ENCODE data around the gene ZC3H10.

ZC3H10 gene

DNA sequence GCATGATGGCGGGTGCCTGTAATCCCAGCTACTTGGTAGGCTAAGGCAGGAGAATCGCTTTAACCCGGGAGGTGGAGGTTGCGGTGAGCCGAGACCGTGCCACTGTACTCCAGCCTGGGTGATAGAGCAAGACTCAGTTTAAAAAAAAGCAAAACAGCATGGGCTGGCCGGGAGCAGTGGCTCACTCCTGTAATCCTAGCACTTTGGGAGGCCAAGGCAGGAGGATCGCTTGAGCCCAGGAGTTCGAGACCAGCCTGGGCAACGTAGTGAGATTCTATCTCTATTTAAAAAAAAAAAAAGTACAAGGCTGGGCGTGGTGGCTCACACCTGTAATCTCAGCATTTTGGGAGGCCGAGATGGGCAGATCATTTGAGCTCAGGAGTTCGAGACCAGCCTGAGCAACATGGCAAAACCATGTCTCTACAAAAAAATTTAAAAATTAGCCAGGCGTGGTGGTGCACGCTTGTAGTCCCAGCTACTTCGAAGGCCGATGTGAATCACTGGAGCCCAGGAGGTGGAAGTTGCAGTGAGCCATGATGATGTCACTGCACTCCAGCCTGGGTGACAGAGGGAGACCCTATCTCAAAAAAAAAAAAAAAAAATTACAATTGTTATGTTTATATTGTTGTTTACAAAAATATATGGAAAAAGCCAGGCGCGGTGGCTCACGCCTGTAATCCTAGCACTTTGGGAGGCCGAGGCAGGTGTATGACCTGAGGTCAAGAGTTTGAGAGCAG, 38.6 kb downstream of the ZC3H10 start:
- peak; percentile 39 for DNase-seq

DNA sequence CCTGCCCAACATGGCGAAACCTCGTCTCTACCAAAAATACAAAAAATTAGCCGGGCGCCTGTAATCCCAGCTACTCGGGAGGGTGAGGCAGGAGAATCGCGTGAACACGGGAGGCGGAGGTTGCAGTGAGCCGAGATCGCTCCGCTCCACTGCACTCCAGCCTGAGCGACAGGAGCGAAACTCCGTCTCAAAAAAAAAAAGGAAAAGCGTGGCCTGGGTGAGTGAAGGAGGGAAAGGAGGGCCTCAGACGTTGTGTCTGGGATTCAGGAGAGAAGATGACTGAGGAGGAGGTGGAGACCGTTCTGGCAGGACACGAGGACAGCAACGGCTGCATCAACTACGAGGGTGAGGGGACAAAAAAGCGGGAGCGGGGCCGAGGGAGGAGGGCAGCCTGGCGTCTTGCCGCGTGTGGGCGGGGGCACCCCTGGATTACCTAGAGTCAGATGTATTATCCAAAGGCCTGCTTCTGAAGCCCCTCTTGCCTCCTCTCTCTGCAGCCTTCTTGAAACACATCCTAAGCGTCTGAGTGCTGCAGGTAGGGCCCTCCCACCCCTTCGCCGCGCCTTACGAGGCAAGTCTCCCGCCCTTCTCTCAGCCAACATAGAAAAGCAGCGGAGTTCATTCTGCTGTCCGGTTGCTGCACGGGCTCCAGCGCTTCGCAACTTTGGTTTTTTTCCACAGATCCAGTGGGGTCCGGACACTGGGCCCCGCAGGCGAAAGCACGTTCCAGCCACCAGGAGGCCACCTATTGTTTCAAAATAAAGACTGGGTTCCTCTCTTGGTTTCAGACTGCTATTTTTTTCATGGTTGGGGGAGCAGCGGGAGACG, 39.3 kb downstream of the ZC3H10 start:
- peak; percentile 61 for DNase-seq

DNA sequence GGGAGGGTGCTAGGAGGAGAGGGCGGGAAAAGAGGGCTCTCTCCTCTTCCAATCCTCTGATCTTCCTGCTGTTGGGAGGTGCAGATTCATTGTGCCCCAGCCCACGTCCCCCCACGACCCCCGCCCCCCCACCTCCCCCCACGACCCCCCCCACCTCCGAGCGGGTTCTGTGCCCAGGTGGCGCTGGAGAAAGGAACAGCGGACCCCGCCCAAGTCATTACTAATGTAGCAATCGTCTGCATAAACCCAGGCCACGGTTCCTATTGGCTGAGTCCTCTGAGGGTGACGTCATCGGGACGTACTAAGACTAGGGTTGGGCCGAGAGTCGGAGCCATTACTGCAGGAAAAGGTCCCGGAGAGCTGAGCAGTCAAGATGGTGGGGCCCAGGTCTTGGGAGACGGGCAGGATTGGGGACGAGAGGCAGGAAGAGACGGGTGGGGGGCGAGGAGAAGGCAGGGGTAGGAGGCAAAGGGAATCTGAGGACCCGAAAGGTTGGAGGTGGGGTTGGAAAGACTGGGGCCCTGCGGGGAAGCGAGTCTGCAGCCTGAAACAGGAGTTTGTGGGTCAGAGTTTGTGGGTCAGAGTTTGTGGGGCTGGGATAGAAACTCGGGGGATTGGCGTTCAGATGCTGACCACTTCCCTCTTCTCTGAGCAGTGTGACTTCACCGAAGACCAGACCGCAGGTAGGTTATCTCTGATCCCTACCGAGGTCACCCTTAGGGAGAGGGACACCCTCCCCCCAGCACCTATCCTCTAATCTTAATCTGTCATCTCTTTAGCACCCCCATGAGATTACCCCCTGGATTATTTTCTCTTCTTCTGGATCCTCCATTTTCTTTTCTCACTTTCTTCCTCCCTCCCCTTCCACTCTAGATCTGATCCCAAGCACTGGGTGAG, 40.2 kb downstream of the ZC3H10 start, which contains the start of gene MYL6:
Gene MYL6, plus strand, starts transcription at position 331 of the 897 bp plus-strand sequence. Its CDS starts 43 bp downstream, at position 374.
- peak; percentile 98 for DNase-seq

DNA sequence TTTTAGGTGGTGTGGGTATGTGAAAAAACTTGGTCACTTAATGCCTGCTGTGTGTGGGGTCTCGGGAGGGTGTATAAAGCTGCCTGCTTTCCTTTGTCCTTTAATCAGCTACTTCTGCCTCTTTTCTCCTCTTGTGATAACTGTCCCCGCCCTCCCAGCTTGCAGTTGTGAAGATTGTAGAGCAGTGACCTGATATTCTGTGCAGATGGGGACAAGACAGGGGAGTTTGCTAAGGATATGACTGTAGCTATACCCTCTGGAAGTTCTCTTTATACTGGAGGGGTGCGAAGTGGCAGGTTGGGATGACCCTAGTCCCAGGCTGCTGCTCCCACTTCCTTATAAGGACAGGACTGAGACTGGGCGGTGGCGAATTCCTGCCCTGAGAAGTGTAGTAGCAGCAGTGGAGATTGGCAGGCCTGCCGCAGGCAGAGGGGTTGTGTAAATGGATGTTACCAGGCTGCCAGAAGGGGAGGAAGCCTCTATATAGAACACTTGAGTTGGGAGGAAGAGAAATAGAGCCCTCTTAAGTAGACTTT, 40.9 kb downstream of the ZC3H10 start:
- DNase-seq = peak; percentile 67

DNA sequence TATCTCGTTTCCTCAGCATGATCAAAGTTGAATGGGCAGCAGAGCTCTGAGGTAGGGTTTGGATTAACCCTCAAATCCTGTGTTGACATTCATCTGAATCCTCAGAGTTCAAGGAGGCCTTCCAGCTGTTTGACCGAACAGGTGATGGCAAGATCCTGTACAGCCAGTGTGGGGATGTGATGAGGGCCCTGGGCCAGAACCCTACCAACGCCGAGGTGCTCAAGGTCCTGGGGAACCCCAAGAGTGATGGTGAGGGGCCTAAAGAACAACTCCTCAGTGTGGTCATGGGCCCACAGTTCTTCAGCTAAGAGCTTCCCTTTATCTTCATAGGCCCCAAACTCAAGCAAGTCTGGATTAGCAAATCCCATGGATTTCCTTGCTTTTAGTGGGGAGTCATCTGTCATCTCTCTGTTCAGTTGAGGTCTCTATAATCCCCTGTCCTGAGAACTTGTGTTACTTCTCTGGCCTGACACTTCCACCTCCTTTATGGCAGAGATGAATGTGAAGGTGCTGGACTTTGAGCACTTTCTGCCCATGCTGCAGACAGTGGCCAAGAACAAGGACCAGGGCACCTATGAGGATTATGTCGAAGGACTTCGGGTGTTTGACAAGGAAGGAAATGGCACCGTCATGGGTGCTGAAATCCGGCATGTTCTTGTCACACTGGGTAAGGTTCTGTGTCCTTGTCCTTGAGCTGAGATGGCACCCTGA, 41.6 kb downstream of the ZC3H10 start:
- DNase-seq = no peak

DNA sequence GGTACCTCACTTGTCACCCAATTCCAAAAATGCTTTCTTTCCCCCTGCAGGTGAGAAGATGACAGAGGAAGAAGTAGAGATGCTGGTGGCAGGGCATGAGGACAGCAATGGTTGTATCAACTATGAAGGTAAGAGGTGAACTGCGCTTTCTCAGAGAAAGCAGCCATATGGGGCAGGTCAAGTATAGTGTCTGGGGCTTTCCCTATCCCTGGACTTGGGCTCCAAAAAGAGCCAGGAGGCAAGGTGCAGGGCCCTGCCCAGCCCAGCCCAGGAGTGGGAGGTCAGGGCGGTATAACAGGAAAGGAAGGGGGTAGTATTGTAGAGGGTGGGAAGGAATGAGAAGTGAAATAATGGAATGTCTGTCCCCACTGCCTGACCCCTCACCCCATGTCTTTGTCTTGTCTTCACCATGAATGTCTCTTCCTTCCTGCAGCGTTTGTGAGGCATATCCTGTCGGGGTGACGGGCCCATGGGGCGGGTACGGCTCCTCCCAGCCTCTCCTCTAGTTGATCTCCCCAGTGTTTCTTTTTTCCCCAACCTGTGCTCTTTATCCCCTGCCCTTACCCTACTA, 42.2 kb downstream of the ZC3H10 start:
- DNase-seq = peak; percentile 34

DNA sequence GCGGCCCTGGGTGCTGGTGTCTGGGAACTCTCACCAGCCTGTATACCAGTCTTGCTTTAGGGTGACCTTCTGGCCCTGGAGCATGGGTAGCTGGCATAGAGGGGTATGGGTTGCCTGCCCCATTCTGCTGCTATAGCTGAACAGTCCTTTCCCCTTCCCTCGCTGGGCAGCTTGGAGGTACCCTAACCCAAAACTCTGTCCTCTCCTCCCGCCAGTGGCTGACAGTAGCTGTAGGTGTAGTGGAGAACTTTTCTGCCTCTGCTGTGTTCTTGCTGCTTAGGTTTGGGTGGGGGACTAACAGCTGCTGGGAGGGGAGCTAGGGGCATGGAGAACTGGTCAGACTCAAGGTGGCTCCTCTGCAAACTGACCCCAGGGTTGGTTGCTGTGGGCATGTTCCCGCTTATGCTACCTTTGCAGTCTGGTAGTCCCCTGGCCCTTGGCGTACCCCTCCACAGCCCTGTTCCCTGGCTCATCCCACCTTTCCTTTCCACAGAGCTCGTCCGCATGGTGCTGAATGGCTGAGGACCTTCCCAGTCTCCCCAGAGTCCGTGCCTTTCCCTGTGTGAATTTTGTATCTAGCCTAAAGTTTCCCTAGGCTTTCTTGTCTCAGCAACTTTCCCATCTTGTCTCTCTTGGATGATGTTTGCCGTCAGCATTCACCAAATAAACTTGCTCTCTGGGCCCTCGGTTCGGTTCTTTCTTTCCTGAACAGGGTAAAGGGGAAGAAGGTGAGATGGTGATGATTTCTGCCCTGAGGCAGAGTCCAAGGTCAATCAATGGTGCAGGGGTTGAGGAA, 43.0 kb downstream of the ZC3H10 start:
- DNase-seq = no peak

DNA sequence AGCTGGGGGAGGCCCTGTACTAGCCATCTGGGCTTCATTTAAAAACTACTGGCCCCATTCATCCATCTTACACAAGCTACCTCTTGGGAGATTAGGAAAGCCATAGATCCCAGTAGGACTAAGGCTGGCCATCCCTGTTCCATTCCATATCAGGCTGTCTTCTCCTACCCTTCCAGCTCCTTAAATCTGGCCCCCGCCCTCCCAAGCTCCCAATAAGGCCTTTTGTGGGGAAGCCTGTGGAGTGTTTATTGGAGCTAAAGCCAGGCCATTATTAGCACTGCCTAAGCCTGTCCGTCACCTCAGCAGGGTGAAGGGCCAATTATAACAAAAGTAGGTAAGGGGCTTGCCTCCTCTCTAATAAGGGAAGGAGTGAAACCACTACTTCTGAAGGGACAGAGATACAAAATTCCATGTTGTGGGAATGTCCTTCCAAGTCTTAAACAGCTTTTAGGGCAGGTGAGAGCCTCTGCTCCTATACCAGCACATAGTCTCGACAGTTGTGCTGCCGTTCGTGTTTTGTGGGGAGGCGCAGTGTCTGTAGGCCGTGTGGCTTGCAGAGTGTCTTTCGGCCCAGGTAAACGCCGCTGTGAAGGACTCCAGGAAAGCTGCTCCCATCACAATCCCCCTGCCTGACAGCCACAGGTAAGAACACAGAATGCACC, 43.8 kb downstream of the ZC3H10 start:
- no peak for DNase-seq

DNA sequence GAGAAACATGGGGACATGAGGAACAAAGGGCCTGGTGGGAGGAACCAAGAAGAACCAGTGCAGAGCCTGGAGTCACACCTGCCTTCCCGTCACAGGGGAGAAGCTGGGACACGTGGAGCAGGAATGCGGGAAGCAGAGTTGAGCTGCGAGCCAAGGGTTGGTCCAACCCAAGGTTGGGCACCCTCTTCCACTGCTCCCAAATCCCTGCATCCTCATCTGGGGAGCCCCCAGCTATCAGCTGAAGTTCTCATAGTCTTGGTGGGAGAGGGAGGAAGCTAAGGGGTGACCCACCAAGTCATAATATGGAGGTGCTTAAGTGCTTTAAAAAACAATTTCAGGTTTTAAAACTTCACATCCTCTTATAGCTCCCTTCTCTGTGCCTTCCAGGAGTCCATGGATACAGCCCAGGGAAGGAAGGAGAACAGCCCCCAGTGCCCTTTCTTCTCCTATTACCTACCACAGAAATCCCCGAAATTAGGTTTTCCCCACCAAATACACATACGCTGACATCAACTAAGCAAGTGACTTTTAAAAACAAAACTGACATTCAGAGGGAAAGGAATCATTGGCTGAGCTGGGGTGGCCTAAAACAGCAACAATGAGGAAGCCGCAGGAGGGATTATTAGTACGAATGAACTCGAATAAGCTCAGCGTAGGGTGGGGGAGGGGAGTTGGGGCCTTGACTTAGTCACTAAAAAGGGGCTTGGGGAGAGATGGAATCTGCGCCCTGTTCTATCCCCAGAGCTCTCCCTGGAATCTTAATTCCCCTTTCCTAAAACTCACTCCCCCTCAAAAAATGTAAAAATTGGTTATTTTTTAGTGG, 44.6 kb downstream of the ZC3H10 start:
- no peak for DNase-seq

DNA sequence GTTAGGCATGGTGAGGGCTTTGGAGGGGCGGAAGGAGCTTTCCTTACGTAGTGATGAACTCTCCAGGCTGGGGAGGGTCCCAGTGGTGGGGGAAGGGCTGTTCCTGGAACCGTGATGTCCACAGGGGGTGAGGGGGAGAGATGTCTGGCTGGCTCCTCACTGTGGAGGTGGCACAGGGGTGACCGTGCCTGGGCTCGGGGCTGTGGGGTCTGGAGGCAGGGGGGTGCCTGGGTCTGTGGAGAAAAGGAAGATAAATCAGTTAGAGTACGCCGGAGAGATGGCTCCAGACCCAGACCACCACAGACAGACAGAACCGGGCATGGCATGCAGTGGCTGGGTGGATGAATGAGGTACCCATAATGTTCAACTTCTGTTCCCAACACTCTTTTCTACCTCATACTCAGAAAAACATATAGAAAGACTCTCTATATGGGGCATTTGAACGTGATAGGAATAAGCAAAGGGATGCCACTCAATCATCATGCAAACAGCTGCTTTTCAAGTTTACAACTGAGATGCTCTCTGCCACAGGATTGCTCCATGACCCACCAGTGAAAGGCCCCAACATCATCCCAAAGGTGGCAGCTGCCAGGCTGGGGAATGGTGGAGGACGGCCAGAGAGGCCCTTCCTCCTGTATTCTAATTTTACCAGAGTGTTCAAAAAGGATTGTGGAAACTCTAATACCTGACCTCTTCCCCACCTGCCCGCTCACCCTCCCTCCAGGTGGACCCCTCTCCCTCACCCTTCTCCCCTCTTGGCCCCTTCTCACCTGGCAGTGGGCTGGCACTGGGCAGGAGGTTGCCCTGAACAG, 45.7 kb downstream of the ZC3H10 start:
- DNase-seq = no peak

DNA sequence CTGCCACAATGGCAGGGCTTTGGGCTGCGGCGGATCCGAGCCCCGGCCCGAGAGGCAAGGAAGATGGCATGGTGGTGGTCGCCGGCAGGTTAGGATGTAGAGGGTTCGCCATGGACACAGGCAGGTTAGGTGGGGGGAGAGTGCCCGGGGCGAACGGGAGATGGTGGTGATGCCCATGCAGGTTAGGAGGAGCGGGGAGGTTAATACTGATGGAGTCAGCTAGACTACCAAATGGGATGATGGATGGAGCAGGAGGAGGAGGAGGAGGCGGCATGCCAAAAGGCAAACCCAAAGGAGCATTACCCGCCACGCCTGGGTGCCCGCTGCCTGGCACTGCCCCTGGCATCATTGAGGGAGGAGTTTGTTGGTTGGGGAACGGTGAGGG, 46.3 kb downstream of the ZC3H10 start:
- no peak for DNase-seq

DNA sequence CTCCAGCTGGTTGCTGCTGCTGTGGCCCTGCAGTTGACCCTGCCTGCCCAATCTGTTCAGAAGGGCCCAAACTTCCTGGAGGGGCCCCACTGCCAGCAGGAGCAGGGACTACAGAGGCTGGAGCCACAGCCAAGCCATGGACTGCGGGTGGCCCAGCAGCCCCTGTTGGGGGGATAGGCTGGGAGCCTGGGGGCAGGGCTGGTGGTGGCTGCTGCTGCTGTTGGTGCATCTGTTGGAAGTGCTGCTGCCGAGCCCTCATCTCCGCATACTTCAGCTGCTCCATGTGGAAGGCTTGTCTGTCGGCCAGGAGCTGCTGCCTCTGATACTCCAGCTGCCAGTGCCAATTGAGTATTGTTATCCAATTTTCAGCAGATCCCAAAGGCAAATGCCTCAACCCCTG, 47.3 kb downstream of the ZC3H10 start:
- no peak for DNase-seq

DNA sequence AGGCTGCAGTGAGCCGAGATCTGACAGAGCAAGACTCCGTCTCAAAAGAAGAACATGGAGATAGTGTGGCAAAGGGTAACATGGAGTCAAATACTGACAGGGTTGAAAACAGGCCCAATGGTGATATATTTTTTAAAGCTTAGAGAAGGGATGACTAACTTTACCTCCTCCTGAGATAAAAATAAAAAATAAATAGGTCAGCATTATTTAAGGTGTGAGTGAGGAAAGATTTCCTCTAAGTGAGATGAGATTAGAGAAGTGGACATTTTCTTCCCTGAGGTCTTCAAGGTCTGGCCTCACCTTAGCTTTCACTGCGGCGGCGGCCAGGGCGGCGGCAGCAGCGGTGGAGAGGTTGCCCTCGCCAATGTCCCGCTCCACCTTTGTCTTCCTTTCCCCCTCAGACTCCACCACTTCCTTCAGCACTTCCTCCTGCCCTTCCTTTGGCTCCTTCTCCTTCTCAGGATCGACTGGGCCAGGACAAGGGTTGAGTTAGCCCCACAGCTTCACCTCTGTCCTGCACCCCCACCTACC, 51.2 kb downstream of the ZC3H10 start:
- no peak for DNase-seq

DNA sequence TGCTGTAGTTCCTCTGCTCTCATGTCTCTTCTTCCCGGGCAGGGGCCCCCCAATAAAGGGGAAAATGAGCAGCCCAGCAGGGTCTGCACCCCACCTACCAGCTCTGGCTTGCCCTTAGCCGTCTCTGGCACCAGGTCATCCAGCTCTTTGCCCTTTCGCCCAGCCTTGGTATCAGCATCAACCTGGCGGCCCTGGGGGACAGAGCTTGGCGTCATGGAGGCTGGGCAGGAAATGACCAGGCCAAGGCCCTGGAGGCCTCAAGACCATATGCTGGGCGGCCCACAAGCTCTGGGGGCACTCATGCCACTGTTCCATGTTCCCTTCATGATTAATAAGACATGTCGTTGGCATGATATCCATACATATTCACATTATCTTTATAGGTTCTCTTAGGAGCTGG, 54.8 kb downstream of the ZC3H10 start:
- no peak for DNase-seq

Measured in inflammatory macrophage treated with lipopolysaccharide for 4 hours (primary cell).